Omental fat pad (tissue), 4 donors: ENCODE data around the gene IDH3A. TPM values are rescaled to one million over a fixed set of nuclear protein-coding genes. Genes with fewer than 3 reads are reported as not detected.

Source experiments
- ATAC-seq: fragments of 150-250 bp; one replicate; pipeline ENCODE4 v1.9.1; 2016; ENCODE audit warnings: mild to moderate bottlenecking, moderate library complexity; ENCODE audit not compliant: low FRiP score
- DNase-seq: peaks from one replicate; pipeline ENCODE4 v3.0.0-alpha.2; 2019; ENCODE audit warnings: low spot score
- CTCF ChIP-seq, 3 donors: fragments of 450-650 bp; IDR thresholded peaks; one replicate each; pipeline ENCODE4 v1.5.1; 2016 to 2017; ENCODE audit warnings: antibody characterized with exemption in 3 of 3, mild to moderate bottlenecking in 3 of 3, moderate library complexity in 2 of 3
- total RNA-seq, 4 donors: library from RNA; depleted of rRNA; stranded (reverse); fragments of >200 nt; gene quantifications; one replicate each; pipeline ENCODE4 v1.1.0, GENCODE V29; 2016

IDH3A gene
- total RNA-seq, 4 donors from 2014 or later = 67.4 to 94.5 (median 70.0) TPM

DNA sequence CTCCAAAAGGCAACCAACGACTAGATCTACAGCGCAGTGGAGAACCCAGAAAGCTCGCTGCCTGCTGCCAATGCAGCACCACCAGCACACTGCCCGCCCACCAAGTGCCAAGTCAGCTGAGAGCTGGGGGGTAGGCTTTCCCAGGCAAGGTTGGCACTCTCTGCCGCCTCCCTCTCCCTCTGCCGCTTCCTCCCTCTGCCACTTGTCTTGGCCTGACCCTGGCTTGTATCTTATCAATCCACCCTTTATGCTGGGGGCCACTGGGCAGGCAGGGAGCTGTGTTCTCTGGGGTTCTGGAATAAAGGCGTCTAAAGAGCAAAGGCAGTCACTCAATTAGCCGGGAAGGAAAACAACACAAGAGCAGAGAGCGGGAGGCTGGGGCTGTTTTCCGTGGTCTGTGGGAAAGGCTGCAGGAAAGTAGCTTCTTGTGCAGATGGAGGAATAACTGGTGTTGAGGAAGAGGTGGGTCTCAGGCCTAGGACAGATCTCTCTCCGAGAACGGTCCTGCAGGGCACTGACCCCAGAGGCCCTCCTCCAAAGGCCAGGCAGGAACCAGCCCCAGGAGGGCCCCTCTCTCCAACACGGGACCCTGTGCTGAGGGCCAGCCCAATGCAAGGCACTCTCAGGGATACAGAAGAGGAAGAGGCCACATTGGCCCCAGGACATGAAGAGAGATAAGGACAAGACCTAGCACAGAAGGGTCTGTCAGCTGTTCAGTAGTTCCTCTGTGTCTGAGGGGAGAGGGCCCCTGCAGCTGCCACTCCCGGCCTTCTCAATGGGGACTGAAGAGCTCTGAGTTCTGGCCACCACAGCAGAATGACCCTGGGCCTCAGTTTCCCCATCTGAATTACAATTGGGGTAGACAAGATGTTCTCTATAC lies 54.4 kb downstream of the IDH3A start:
- DNase-seq (no peak), ATAC-seq (no peak)
- no peak for TF ChIP-seq CTCF (IDR thresholded peaks at IDR 0.05)

DNA sequence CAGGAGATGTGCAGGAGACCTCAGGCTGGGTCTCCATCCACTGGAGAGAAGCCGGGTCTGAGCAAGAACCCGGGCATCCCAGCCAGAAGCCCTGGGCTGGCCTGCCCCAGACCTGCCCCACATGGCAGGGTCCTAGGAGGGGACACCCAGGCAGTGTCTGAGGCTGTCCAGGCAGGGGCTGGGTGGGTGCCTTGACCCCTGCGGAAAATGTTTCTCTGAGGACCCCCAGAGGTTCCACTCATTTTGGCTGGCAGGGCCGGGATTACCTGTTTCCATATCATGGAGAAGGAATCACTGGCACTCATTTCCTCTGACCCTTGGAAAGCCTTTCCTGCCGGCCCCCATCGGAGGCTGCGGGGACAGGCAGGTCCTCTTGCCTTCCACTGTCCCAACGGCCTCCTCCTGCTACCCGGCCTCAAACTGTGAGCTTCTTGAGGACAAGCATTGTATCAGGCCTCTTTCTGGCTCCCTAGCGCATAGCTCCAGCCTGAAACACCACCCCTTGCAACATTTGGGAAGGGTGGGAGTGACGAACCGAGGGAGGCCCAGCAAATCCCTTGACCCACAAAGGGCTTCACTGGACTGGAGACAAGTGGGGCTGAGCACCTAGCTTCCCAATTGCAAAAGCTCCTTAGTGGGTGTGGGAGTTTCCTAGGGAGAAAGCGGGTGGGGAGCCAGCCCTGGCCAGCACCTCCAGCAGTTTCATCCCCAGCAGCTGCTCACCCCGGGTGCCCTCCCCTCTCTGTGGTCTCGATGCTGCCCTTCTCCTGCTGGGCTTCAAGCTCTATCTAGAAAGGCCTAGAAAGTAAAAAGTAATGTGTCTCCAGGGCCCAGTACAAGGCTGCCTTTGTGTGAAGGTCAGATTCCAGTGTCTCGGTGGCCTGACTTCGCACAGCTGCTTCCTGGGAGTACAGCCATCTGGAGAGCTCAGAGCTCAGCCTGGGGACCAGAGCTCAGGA lies 55.5 kb downstream of the IDH3A start:
- TF ChIP-seq CTCF (IDR thresholded peaks at IDR 0.05) = no peak
- no peak for DNase-seq
- ATAC-seq = peak; percentile 18

- TF ChIP-seq CTCF (IDR thresholded peaks at IDR 0.05) = no peak
- ATAC-seq (no peak), DNase-seq (no peak)
Measured at GRCh38 chr15:78205337-78205736, 56.2 kb downstream of the IDH3A start.

DNA sequence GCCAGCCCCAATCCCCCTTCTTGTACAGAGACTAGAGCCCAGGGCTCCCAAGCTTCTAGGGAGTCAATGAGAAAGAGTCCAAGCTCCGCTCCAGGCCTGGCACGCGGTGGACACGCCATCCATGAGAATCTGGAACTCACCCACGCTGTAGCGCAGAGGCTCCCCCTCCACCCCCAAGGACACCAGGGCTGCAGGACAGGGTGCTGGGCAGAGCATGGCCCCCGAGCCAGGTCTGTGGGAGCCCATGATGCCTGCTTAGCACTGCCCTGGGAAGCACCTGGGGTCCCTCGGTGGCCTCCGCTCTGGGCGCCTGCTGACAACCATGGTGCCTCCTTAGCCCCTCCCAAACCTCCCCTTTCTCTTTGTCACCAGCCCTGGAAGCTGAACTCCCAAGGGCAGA lies 56.7 kb downstream of the IDH3A start:
- no peak for DNase-seq
- no peak for ATAC-seq

DNA sequence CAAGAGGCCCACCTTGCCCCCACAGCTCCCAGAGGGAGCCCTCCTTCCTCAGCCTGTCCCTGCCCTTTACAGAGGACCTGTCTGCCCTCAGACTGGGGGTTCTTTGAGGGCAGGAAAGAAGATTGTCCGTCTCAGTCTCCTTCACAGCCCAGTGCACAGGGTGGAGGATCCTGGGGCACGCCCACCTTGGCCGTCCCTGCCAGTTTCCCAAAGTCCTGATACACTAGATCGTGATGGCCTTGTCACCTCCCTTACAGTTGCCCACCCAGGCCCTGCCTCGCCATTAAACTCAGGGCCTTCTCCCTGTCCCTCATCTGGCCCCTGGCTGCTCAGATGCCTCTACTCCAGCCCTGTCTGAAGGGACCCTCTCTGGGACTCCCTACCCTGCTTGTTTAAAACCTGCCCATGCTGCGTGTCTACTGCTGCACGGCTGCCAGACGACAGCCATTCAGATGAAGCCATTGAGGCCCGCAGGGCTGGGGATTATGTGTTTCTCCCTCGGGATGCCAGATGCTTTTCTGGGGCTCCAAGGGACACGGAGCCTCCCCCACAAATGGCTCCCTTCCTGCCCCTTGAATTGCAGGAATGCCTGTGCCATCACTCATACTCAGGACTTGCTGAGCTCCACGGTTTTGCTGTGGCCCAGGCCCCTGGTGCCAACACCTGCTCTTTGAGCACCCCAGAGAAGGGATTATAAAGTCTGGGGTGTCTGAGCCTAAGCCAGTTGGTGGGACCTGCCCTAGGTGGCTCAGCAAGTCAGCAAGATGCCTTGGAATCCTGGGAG lies 57.4 kb downstream of the IDH3A start:
- DNase-seq (no peak), ATAC-seq (no peak)
- no peak for TF ChIP-seq CTCF (IDR thresholded peaks at IDR 0.05)

More for the DNA sequence above, 56.7 kb downstream of the IDH3A start:
- TF ChIP-seq CTCF (IDR thresholded peaks at IDR 0.05) = no peak

DNA sequence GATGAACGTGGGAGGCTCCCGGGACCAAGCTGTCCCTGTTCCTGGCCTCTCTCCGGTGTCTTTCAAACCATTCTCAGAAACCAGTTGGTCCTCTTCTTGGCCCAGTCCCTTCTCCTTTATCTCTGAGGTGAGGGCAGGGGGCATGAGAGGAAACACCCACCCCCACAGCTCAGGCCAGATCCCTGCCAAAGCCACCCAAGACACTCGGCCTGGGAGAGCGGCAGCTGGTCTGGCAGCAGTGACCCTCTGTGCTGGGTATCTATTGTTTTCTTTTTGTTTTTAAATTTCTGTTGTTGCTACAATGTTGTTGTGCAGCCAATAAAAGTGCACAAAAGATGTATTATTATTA lies 57.9 kb downstream of the IDH3A start:
- ATAC-seq (no peak), DNase-seq (no peak)
- TF ChIP-seq CTCF (IDR thresholded peaks at IDR 0.05) = no peak
